GM12878 (cell line): ENCODE data around the gene RPS2. TPM values are rescaled to one million over a fixed set of nuclear protein-coding genes. Genes with fewer than 3 reads are reported as not detected.

ENCODE experiments used
- BCL3 ChIP-seq: IDR thresholded peaks from 2 replicates; pipeline ENCODE4 v1.6.1; 2011; ENCODE audit warnings: borderline replicate concordance, low read depth, mild to moderate bottlenecking, moderate library complexity, low read length; ENCODE audit not compliant: insufficient read depth, poor library complexity, severe bottlenecking
- BCLAF1 ChIP-seq: fragments of 450-650 bp; IDR thresholded peaks from 2 replicates; pipeline ENCODE4 v1.6.1; 2017; ENCODE audit warnings: antibody characterized with exemption, mild to moderate bottlenecking, moderate library complexity
- CHD1 ChIP-seq: IDR thresholded peaks from 2 replicates; pipeline ENCODE4 v1.6.1; 2012; ENCODE audit warnings: low read depth, low read length, improper control_type of control experiment
- CHD2 ChIP-seq: IDR thresholded peaks from 2 replicates; pipeline ENCODE4 v1.6.1; 2011; ENCODE audit warnings: low read depth, low read length, improper control_type of control experiment, borderline replicate concordance
- IKZF1 ChIP-seq: fragments of 450-650 bp; conservative IDR thresholded peaks from 2 replicates; pipeline ENCODE4 v1.6.1; 2017; ENCODE audit warnings: antibody characterized with exemption, mild to moderate bottlenecking
- IRF4 ChIP-seq: IDR thresholded peaks from 2 replicates; pipeline ENCODE4 v1.6.1; 2011; ENCODE audit warnings: low read depth, low read length
- KDM1A ChIP-seq: fragments of 200-600 bp; sonication (generic); IDR thresholded peaks from 2 replicates; pipeline ENCODE4 v1.6.1; 2016; ENCODE audit warnings: borderline replicate concordance
- PML ChIP-seq: IDR thresholded peaks from 2 replicates; pipeline ENCODE4 v1.6.1; 2012; ENCODE audit warnings: low read length, inconsistent platforms
- POLR2A ChIP-seq: IDR thresholded peaks from 2 replicates; pipeline ENCODE4 v1.6.1; 2011; ENCODE audit warnings: low read depth, mild to moderate bottlenecking, low read length
- RB1 ChIP-seq: fragments of 450-650 bp; formaldehyde crosslinking; IDR thresholded peaks from 2 replicates; pipeline ENCODE4 v1.6.1; 2017; ENCODE audit warnings: mild to moderate bottlenecking, borderline replicate concordance
- RCOR1 ChIP-seq: conservative IDR thresholded peaks from 2 replicates; pipeline ENCODE4 v1.6.1; 2012; ENCODE audit warnings: low read depth, low read length, improper control_type of control experiment
- TCF12 ChIP-seq: IDR thresholded peaks from 2 replicates; pipeline ENCODE4 v1.6.1; 2011; ENCODE audit warnings: low read depth, mild to moderate bottlenecking, low read length
- TCF3 ChIP-seq: IDR thresholded peaks from 2 replicates; pipeline ENCODE4 v1.6.1; 2012; ENCODE audit warnings: low read depth, mild to moderate bottlenecking, low read length, borderline replicate concordance; ENCODE audit not compliant: insufficient read depth
- YBX1 ChIP-seq: fragments of 450-650 bp; IDR thresholded peaks from 2 replicates; pipeline ENCODE4 v1.6.1; 2016; ENCODE audit warnings: antibody characterized with exemption
- ZNF274 ChIP-seq: IDR thresholded peaks from one replicate; pipeline ENCODE4 v1.8.0; 2011; ENCODE audit not compliant: insufficient read length, insufficient read depth
- polyA plus RNA-seq, 11 experiments: library from polyadenylated mRNA; depleted of rRNA in 4 of 11; unstranded in 6 of 11; stranded (reverse) in 5 of 11; fragments of >200 nt; fragmentation: Nextera tagmentation in 4 of 11; fragmentation: Illumina TruSeq in 1 of 11; extraction: Ambion mirVana in 4 of 11; extraction: Trizol in 1 of 11; gene quantifications; 1 replicate in 1 of 11; 2 replicates in 10 of 11; pipeline versions ENCODE4 v1.2.1 to v1.2.3, GENCODE V29; 2011 to 2016; ENCODE audit warnings: inconsistent platforms in 2 of 11, missing spikeins in 2 of 11, low read depth in 1 of 11
- total RNA-seq, 4 experiments: library from RNA; depleted of rRNA in 3 of 4; stranded (reverse); fragments of >200 nt in 3 of 4; fragmentation: Illumina TruSeq in 1 of 4; extraction: Trizol in 1 of 4; gene quantifications; 2 replicates each; pipeline versions ENCODE4 v1.2.1 to v1.2.3, GENCODE V29; 2013 to 2021
- TF ChIP-seq, protein P1 (sequence below): fragments of 450-650 bp; formaldehyde crosslinking; IDR thresholded peaks from 2 replicates; pipeline ENCODE4 v1.4.0; 2022; ENCODE audit warnings: mild to moderate bottlenecking, moderate library complexity
- TF ChIP-seq, protein P2 (sequence below): fragments of 450-650 bp; conservative IDR thresholded peaks from 2 replicates; pipeline ENCODE4 v1.6.1; 2017; ENCODE audit warnings: mild to moderate bottlenecking, moderate library complexity
- TF ChIP-seq, protein P3 (sequence below): fragments of 450-650 bp; IDR thresholded peaks from 2 replicates; pipeline ENCODE4 v1.6.1; 2016; ENCODE audit warnings: mild to moderate bottlenecking

RPS2 gene
- total and polyA plus RNA-seq, 10 of the 15 experiments (the other 5 are each of a cell fraction or from before 2014, with no cell fraction given) = 1,295 to 7,121 (median 3,933) TPM

DNA sequence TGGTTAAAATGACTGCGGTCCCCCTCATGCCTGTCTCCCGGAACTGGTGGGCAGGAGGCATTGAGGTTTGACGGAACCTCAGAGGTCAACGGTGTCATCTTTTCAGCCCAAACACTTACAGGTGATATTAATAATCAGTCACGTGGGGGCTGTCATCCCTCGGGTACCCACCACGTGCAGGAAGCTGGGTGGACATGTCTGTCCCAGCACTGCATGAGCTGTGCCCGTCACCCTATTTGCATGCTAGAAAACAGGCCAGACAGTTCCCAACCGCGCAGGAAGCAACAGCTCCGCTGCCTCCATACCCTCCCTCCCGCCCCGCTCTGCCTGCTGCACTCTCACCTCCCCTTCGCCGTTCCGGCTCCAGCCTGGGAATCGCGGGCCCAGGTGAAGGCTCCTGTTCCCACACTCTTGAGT is 26.5 kb upstream of the RPS2 start (continued):
- TF ChIP-seq, protein P1, sequence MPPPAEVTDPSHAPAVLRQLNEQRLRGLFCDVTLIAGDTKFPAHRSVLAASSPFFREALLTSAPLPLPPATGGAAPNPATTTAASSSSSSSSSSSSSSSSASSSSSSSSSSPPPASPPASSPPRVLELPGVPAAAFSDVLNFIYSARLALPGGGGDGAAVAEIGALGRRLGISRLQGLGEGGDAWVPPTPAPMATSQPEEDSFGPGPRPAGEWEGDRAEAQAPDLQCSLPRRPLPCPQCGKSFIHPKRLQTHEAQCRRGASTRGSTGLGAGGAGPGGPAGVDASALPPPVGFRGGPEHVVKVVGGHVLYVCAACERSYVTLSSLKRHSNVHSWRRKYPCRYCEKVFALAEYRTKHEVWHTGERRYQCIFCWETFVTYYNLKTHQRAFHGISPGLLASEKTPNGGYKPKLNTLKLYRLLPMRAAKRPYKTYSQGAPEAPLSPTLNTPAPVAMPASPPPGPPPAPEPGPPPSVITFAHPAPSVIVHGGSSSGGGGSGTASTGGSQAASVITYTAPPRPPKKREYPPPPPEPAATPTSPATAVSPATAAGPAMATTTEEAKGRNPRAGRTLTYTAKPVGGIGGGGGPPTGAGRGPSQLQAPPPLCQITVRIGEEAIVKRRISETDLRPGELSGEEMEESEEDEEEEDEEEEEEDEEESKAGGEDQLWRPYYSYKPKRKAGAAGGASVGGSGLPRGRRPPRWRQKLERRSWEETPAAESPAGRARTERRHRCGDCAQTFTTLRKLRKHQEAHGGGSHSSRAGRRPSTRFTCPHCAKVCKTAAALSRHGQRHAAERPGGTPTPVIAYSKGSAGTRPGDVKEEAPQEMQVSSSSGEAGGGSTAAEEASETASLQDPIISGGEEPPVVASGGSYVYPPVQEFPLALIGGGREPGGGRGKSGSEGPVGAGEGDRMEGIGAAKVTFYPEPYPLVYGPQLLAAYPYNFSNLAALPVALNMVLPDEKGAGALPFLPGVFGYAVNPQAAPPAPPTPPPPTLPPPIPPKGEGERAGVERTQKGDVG = no peak
- TF ChIP-seq YBX1 (no peak), CHD2 (no peak), IRF4 (0 out of 2 replicates have a peak, but pooled peaks have one; percentile 5), RCOR1 (no peak), BCLAF1 (no peak), KDM1A (no peak), TCF12 (0 out of 2 replicates have a peak, but pooled peaks have one; percentile 9), IKZF1 (peak; percentile 40; the same call in 1 of the 2 replicates), ZNF274 (no peak), PML (no peak), CHD1 (no peak), BCL3 (no peak), RB1 (no peak), TCF3 (no peak), POLR2A (no peak; the same call in 1 of the 2 replicates)
- TF ChIP-seq, protein P2, sequence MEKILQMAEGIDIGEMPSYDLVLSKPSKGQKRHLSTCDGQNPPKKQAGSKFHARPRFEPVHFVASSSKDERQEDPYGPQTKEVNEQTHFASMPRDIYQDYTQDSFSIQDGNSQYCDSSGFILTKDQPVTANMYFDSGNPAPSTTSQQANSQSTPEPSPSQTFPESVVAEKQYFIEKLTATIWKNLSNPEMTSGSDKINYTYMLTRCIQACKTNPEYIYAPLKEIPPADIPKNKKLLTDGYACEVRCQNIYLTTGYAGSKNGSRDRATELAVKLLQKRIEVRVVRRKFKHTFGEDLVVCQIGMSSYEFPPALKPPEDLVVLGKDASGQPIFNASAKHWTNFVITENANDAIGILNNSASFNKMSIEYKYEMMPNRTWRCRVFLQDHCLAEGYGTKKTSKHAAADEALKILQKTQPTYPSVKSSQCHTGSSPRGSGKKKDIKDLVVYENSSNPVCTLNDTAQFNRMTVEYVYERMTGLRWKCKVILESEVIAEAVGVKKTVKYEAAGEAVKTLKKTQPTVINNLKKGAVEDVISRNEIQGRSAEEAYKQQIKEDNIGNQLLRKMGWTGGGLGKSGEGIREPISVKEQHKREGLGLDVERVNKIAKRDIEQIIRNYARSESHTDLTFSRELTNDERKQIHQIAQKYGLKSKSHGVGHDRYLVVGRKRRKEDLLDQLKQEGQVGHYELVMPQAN = no peak
- TF ChIP-seq, protein P3, sequence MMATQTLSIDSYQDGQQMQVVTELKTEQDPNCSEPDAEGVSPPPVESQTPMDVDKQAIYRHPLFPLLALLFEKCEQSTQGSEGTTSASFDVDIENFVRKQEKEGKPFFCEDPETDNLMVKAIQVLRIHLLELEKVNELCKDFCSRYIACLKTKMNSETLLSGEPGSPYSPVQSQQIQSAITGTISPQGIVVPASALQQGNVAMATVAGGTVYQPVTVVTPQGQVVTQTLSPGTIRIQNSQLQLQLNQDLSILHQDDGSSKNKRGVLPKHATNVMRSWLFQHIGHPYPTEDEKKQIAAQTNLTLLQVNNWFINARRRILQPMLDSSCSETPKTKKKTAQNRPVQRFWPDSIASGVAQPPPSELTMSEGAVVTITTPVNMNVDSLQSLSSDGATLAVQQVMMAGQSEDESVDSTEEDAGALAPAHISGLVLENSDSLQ = peak; percentile 82
